Measurements from ENCODE around the gene CALML4. TPM values are rescaled to one million over a fixed set of nuclear protein-coding genes. Genes with fewer than 3 reads are reported as not detected.
"Not testable (repeated sequence)": the region's sequence is repeated elsewhere in the genome, so short reads cannot be mapped to it uniquely, and the experiment has no call there.

The CALML4 gene
- total RNA-seq, 1 experiment from 2014 or later, result 6.5 TPM

DNA sequence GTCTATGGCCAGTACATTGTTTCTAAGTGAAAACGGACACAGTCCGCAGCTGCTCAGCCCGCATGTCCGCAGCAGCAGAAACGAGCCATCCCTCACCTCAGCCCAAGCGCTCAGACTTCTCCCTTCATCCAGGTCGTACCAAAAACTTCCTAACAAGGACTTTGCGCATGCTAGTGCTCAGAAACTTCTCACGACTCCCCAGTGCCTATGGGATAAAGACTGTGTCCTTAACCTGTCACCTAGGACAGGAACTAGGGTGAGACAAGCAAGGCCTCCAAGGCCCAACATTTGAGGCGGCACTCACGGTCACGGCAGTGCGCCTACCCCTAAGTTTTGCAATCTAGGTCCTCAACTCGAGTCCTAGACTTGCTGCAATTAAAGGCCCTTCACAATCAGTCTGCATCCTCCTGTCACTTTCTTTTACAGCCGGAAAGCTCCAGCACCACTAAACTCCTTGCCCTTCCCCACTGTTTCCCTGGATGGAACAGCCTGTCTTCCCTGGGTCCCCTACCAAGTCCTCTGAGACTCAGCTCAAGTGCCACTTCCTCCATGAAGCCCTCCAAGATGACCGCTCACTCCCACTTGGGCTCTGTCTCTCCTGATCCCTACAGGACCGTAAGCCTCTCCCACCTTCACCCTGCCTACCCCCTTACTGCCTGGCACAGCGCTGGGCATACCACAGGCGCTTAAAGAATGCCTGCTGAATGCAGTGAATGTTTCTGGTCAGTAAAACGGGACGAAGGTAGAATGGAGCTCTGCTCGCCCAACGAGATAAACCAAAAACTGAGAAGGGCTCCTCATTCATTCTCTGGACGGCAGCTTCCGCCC is 23.2 kb upstream of the CALML4 start:
- no peak for DNase-seq (ENCODE audit: low read depth, low spot score)
- in situ Hi-C loops (cut with HindIII; ENCODE audit: low pct_unique_long_range_greater_than_20kb, low sequenced_read_pairs), result no loop called here

DNA sequence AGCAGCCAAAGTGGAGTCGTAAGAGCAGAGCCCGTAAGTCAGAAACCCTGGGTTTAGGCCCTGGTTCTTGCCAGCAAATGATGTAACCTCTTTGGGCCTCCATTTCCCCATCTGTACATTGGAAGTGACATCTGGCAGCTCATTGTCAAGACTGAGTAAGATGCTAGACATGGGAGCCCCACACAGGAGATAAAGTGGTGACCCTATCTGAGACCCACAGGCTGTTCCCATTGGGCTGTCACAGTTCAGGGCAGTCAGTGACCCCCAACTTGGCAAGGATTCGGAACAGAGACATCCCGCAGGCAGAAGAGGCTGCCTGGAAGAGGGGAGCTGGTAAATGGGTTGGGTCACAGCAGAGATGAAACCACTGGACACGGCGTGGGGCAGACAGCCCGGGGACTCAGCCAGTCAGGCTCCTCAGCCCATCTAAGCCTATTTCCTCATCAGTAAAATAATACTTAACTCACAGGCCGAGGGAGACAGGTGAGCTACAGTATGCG is 22.6 kb upstream of the CALML4 start:
- in situ Hi-C loops (cut with HindIII; ENCODE audit: low pct_unique_long_range_greater_than_20kb, low sequenced_read_pairs), result no loop called here
- no peak for DNase-seq (ENCODE audit: low read depth, low spot score)

DNA sequence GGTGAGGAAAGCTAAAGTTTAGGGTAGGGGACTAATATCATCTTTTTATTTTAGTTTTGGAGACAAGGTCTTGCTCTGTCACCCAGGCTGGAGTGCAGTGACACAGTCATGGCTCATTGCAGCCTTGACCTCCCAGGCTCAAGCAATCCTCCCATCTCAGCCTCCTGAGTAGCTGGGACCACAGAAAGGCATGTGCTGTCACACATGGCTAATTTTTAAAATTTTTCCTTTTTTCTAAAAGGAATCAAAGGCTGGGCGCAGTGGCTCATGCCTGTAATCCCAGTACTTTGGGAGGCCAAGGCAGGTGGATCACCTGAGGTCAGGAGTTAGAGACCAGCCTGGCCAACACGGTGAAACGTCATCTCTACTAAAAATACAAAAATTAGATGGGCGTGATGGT is 20.3 kb upstream of the CALML4 start:
- DNase-seq (ENCODE audit: low read depth, low spot score); in situ Hi-C loops (cut with HindIII; ENCODE audit: low pct_unique_long_range_greater_than_20kb, low sequenced_read_pairs): not testable (repeated sequence)

DNA sequence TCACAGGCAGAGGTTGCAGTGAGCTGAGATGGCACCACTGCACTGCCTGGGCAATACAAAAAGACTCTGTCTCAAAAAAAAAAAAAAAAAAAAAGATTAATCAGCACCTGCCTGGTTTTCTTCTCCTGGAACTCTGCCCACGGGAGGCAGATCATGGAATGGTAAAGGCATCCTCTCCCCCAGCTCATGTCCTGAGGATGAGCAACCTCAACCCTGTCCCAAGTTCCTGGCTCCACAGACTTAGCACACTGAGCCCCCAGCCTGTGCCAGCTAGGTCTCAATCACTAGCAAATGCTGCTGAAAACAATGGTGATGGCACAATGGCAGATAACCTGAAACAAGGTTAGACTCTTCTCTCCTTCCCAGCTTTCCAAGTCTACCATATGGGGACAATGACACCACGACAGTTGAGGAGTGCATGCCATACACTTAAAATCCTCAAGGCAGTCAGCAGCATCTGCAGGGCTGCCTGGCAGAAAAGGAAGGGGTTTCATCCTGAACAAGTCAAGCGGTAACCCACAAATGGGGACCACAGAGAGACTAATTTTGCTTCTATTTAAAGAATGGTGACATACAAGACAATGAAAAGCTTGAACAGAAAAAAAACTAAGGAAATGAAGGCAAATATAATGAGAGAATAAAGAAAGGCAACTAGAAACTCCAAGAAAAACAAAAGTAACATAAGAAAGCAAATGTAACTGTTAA is 19.6 kb upstream of the CALML4 start:
- in situ Hi-C loops (cut with HindIII; ENCODE audit: low pct_unique_long_range_greater_than_20kb, low sequenced_read_pairs), result no loop called here
- DNase-seq (ENCODE audit: low read depth, low spot score), result no peak

DNA sequence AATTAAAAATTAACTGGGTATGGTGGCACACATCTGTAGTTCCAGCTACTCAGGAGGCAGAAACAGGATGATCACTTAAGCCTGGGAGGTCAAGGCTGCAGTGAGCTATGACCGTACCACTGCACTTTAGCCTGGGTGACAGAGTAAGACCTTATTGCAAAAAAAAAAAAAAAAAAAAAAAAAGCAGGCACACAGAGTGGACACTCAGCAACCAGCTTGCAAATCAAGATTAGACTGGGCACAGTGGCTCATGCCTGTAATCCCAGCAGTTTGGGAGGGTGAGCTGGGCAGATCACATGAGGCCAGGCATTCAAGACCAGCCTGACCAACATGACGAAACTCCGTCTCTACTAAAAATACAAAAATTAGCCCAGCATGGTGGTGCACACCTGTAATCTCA is 19.0 kb upstream of the CALML4 start:
- in situ Hi-C loops (cut with HindIII; ENCODE audit: low pct_unique_long_range_greater_than_20kb, low sequenced_read_pairs), result no loop called here
- no peak for DNase-seq (ENCODE audit: low read depth, low spot score)

DNA sequence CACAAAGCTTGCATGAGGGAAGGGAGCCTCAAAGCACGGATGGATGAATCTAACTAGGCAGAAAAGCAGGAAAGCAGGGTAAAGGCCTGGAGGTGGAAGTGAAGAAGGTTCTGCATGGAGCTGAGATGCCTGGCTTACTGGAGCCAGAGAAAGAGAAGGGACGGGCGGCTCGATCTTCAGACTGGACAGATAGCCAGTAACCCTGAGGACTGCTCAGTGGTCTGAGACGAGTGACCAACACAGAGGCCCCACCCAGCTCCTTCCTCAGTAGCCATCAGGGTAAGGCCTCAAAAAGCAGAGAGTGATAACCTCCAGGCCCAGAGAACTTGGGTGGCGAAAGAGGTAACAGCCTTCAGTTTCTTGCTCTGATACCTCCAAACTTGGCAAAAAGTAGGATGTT is 18.0 kb upstream of the CALML4 start:
- no peak for DNase-seq (ENCODE audit: low read depth, low spot score)
- in situ Hi-C loops (cut with HindIII; ENCODE audit: low pct_unique_long_range_greater_than_20kb, low sequenced_read_pairs), result no loop called here

DNA sequence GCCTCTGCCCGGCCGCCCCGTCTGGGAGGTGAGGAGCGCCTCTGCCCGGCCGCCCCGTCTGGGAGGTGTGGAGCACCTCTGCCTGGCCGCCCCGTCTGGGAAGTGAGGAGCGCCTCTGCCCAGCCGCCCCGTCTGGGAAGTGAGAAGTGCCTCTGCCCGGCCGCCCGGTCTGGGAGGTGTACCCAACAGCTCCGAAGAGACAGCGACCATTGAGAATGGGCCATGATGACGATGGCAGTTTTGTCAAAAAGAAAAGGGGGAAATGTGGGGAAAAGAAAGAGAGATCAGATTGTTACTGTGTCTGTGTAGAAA is 17.3 kb upstream of the CALML4 start:
- DNase-seq (ENCODE audit: low read depth, low spot score); in situ Hi-C loops (cut with HindIII; ENCODE audit: low pct_unique_long_range_greater_than_20kb, low sequenced_read_pairs): not testable (repeated sequence)

DNA sequence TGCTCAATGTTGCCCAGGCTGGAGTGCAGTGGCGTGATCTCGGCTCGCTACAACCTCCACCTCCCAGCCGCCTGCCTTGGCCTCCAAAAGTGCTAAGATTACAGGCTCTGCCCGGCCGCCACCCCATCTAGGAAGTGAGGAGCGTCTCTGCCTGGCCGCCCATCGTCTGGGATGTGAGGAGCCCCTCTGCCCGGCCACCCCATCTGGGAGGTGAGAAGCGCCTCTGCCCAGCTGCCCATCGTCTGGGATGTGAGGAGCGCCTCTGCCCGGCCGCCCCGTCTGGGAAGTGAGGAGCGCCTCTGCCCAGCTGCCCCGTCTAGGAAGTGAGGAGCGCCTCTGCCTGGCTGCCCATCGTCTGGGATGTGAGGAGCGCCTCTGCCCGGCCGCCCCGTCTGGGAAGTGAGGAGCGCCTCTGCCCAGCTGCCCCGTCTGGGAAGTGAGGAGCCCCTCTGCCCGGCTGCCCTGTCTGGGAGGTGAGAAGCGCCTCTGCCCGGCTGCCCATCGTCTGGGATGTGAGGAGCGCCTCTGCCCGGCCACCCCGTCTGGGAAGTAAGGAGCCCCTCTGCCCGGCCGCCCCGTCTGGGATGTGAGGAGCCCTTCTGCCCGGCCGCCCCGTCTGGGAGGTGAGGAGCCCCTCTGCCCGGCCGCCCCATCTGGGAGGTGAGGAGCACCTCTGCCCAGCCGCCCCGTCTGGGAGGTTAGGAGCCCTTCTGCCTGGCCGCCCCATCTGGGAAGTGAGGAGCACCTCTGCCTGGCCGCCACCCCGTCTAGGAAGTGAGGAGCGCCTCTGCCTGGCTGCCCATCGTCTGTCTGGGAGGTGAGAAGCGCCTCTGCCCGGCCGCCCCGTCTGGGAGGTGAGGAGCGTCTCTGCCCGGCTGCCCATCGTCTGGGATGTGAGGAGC is 16.6 kb upstream of the CALML4 start:
- in situ Hi-C loops (cut with HindIII; ENCODE audit: low pct_unique_long_range_greater_than_20kb, low sequenced_read_pairs); DNase-seq (ENCODE audit: low read depth, low spot score): not testable (repeated sequence)

DNA sequence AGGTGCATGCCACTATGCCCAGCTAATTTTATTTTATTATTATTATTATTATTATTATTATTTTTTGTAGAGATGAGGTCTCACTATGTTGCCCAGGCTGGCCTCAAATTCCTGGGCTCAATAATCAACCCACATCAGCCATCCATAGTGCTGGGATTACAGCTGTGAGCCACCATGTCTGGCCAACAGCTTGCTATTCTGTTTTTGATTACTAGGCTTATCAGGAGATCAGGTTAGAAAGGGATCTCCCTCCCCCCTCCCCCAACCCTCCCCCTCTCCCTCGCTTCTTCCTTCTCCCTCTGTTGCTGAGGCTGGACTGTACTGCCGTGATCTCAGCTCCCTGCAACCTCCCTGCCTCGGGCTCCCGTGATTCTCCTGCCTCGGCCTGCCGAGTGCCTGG is 15.8 kb upstream of the CALML4 start:
- no peak for DNase-seq (ENCODE audit: low read depth, low spot score)
- in situ Hi-C loops (cut with HindIII; ENCODE audit: low pct_unique_long_range_greater_than_20kb, low sequenced_read_pairs), result no loop called here

DNA sequence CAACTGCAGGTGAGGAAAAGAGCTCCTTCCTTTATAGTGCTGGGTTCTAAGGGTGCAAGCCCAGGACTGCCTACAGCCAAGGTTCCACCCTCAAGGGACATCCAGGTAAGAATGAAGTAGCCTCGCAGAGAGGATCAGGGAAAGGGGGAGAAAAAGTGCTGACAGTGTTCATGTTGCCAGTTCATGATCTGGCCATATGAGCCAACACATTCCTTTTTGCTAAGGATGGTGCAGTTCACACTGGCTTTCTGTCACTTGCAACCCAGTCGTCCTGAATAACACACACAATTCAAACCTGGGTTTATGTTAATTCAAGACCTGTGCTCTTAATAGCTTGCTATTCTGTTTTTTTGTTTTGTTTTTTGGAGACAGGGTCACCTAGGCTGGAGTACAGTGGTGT is 15.4 kb upstream of the CALML4 start:
- in situ Hi-C loops (cut with HindIII; ENCODE audit: low pct_unique_long_range_greater_than_20kb, low sequenced_read_pairs), result no loop called here
- no peak for DNase-seq (ENCODE audit: low read depth, low spot score)

DNA sequence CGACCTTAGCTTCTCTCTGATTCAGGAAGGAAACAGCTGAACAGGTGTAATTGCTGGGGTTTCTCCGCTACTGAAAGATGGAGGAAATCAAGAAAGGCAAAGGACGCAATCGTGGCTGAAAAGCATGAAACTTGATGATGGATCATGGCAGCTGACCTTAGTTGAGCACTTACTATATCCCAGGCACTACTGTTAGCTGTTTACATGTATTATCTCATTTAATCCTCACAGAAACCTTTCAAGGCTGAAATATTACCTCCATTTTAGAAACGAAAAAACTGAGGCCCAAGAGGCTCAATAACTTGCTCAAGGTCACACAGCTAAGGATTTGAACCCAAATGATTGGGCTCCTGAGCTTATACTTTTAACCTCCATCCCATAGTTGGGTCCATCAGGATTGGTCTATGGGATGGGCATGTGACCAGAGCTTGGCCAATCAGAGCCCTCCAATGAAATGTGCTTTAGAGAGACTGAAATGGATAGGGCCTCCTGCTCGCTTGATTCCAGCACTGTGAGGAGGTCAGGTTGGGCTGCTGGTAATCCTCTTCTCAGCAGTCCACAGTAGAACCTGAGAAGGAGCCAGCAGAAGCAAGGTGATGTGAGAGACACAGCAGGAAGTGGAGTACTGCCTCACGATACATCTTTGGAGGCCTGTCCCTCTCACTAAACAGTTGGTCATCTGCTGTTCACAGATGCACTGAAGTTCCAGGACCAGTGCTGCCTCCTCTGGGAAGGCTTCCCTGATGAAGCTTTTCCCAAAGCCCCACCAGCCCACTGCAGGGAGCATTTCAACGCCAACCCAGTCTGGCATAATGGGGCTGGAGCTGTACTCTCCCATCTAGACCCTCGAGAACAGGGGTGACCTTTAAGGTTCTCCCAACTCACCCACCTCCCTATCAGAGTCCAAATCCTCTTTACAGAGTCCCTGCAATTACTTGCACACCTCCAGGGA is 14.0 kb upstream of the CALML4 start:
- in situ Hi-C loops (cut with HindIII; ENCODE audit: low pct_unique_long_range_greater_than_20kb, low sequenced_read_pairs), result no loop called here

DNA sequence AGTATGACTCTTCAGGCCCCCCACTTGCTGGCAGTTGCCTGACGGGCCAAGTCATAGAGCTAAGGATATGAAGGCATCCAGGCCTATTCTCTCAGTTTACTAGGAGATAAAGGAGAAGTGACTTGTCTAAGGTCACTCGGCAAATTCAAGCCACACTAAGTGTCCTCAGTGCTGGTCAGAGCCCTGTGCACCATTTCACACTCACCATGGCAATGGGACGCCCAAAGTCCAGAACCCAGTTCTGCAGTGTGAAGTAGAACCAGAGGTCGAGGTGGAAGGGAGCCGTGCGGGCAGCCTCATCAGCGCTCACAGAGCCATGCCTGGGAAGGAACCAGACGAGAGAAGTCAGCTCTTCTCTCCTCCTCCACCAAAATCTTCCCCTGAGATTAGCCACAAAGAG is 13.2 kb upstream of the CALML4 start:
- DNase-seq (ENCODE audit: low read depth, low spot score), result no peak
- in situ Hi-C loops (cut with HindIII; ENCODE audit: low pct_unique_long_range_greater_than_20kb, low sequenced_read_pairs), result no loop called here

More for the DNA sequence above, 14.0 kb upstream of the CALML4 start:
- DNase-seq (ENCODE audit: low read depth, low spot score), result no peak

DNA sequence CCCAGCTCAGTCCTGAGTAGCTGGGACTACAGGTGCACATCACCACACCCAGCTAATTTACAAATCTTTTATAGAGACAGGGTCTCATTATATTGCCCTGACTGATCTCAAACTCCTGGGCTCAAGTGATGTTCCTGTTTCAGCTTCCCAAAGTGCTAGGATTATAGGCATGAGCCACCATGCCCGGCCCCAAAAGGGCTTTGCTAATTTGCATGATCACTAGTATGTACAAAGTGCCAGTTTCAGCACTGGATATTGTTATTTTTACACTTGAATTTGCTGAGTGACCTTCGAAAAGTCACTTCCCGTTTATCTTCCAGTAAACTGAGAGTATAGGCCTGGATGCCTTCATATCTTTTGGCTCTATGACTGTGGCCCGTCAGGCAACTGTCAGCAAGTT is 12.2 kb upstream of the CALML4 start:
- DNase-seq (ENCODE audit: low read depth, low spot score), result no peak
- in situ Hi-C loops (cut with HindIII; ENCODE audit: low pct_unique_long_range_greater_than_20kb, low sequenced_read_pairs), result no loop called here

DNA sequence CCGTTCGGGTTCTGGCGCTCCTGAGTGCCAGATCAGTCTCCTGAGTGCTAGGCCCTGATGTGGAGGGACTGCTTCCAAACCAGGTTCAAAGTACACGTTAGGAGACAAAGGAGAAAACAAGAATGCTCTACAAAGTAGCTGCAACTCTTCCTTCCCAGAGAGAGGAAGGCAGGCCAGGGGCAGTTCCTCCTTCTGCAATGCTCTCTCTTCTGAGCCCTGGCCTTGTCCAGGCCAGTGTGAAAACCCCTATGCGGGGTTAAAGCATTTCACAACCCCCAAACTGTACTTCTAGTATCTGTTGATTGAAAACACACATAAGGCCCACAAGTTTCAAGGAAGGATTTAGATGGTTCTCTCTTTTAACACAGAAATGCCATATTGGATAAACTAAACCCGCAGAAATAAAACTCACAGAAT is 9.7 kb upstream of the CALML4 start:
- in situ Hi-C loops (cut with HindIII; ENCODE audit: low pct_unique_long_range_greater_than_20kb, low sequenced_read_pairs), result no loop called here

DNA sequence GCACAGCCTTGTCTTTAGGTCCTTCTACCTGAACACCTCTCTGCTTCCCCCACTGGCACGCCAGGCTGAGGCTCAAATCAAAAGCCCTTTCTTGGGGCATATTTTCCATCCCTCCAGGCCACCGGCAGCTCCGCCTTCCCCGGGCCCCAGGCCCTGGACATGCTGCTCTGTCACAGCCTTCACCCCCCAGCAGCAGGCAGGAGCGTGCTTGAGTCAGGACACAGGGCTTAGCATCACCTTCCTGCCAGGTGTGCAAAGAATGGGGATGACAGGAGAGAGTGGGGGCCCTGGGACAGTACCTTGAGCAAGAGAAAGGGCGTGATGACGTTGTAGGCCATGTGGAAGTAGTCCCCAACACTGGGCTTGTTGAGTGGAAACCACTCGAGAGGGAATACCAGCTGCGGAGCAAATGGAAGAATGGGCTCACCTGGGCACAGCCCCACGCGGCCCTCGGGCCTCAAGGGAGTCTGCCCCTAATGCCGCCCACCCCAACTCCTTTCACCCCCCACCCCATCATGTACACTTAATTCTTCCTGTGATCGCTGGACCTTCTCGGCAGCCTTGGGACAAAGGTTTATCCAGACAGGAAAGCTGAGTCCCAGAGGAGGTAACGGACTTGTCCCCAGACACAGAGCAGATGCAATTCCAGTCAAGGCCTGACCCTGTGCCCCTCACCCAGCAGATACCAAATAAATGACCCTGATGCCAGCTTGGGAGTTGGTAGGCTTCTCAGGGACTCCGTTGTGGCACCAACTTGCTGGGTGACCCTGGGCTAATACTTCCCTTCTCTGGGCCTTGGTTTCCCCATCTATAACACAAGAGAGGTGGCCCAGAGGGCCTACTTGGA is 9.1 kb upstream of the CALML4 start:
- DNase-seq (ENCODE audit: low read depth, low spot score), result no peak
- in situ Hi-C loops (cut with HindIII; ENCODE audit: low pct_unique_long_range_greater_than_20kb, low sequenced_read_pairs), result no loop called here

More for the DNA sequence above, 9.7 kb upstream of the CALML4 start:
- no peak for DNase-seq (ENCODE audit: low read depth, low spot score)

DNA sequence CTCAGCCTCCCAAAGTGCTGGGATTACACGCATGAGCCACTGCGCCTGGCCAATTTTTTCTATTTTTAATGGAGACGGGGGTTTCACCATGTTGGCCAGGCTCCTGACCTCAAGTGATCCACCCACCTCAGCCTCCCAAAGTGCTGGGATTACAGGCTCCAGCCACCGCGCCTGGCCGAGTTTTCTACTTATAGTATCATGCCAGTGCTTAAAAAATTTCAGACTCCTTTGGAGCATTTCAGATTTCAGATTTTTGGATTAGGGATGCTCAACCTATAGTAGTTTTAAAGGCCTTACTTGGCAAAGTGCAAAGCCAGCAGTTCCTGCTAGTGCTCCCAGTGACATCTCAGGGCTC is 8.3 kb upstream of the CALML4 start:
- in situ Hi-C loops (cut with HindIII; ENCODE audit: low pct_unique_long_range_greater_than_20kb, low sequenced_read_pairs); DNase-seq (ENCODE audit: low read depth, low spot score): not testable (repeated sequence)
